Parathyroid adenoma (tissue), 2 donors: ENCODE data around the gene CAPZB.
A peak's percentile ranks its signal among the peaks of the same experiment; 100 is the strongest.

ENCODE experiments used
- H2AFZ ChIP-seq: fragments of 300-600 bp; sonication (generic); one replicate; pipeline ENCODE4 v1.7.0; 2017; ENCODE audit warnings: antibody characterized with exemption, mild to moderate bottlenecking
- H3K27ac ChIP-seq: fragments of 300-600 bp; sonication (generic); one replicate; pipeline ENCODE4 v1.7.0; 2017
- H3K27me3 ChIP-seq: fragments of 300-600 bp; sonication (generic); one replicate; pipeline ENCODE4 v1.7.0; 2017; ENCODE audit warnings: low read length; ENCODE audit not compliant: control insufficient read depth, insufficient read depth
- H3K36me3 ChIP-seq: fragments of 300-600 bp; sonication (generic); one replicate; pipeline ENCODE4 v1.7.0; 2017; ENCODE audit warnings: low read length; ENCODE audit not compliant: control insufficient read depth, insufficient read depth
- H3K4me1 ChIP-seq: fragments of 300-600 bp; sonication (generic); one replicate; pipeline ENCODE4 v1.7.0; 2017; ENCODE audit warnings: control low read depth
- H3K4me2 ChIP-seq: fragments of 300-600 bp; sonication (generic); one replicate; pipeline ENCODE4 v1.7.0; 2017; ENCODE audit warnings: low read length
- H3K4me3 ChIP-seq: fragments of 300-600 bp; sonication (generic); one replicate; pipeline ENCODE4 v1.7.0; 2017; ENCODE audit warnings: low read depth, low read length
- H3K79me2 ChIP-seq: fragments of 300-600 bp; sonication (generic); one replicate; pipeline ENCODE4 v1.7.0; 2017; ENCODE audit warnings: control low read depth
- H3K9ac ChIP-seq: fragments of 300-600 bp; sonication (generic); one replicate; pipeline ENCODE4 v1.7.0; 2017; ENCODE audit warnings: mild to moderate bottlenecking
- H3K9me3 ChIP-seq: fragments of 300-600 bp; sonication (generic); one replicate; pipeline ENCODE4 v1.7.0; 2017; ENCODE audit warnings: low read length; ENCODE audit not compliant: control insufficient read depth
- TF ChIP-seq, protein P1 (sequence below): fragments of 300-600 bp; sonication (generic); IDR thresholded peaks from one replicate; pipeline ENCODE4 v1.7.0; 2017; ENCODE audit warnings: antibody characterized with exemption, mild to moderate bottlenecking
- donor health status: primary hyperparathyroidism.

Gene CAPZB

DNA sequence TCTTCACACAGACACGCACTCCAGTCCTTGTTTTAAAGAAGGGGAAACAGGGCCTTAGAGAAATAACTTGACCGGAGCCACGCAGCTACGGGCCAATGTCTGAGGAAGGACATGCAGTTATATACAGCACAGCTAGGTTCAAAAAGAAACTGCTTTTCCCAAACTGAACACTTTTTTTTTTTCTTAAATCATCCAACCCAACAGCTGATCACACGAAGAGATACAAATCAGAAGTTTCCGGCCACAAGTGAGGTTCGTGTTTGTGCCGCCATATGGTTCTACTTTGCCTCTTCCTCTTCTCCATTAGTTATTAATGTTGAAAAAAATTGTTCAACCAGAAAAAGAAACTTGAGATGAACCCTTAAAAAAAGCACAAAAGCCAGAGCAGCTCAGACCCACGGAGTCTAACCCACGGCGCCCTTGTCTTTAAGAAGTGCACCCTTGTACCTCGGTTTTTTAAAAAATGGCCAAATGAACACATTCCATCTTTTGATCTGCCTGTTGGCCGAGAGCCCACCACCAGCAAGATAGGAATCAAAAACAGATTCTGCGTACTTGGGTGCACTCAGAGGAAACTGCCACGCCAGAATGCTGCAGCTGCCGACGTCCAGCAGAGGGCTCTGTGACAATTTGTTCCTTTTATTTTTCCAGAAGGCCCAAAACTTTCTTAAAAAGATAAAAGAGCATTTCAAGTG is 94.3 kb downstream of the CAPZB start:
- Histone ChIP-seq H3K36me3 (no peaks in the 10 kb centered on the region), H3K9ac (no peak overlapping the region), H3K27ac (peak overlapping the region; percentile 46), H3K4me3 (peak overlapping the region; percentile 43), H3K79me2 (peaks cover 45% of the 10 kb centered on the region), H3K4me1 (peaks cover 5% of the 10 kb centered on the region), H3K4me2 (peak overlapping the region; percentile 72), H3K27me3 (no peaks in the 10 kb centered on the region), H2AFZ (no peak overlapping the region), H3K9me3 (no peaks in the 10 kb centered on the region)
- TF ChIP-seq, protein P1, sequence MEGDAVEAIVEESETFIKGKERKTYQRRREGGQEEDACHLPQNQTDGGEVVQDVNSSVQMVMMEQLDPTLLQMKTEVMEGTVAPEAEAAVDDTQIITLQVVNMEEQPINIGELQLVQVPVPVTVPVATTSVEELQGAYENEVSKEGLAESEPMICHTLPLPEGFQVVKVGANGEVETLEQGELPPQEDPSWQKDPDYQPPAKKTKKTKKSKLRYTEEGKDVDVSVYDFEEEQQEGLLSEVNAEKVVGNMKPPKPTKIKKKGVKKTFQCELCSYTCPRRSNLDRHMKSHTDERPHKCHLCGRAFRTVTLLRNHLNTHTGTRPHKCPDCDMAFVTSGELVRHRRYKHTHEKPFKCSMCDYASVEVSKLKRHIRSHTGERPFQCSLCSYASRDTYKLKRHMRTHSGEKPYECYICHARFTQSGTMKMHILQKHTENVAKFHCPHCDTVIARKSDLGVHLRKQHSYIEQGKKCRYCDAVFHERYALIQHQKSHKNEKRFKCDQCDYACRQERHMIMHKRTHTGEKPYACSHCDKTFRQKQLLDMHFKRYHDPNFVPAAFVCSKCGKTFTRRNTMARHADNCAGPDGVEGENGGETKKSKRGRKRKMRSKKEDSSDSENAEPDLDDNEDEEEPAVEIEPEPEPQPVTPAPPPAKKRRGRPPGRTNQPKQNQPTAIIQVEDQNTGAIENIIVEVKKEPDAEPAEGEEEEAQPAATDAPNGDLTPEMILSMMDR, result peak; percentile 71

DNA sequence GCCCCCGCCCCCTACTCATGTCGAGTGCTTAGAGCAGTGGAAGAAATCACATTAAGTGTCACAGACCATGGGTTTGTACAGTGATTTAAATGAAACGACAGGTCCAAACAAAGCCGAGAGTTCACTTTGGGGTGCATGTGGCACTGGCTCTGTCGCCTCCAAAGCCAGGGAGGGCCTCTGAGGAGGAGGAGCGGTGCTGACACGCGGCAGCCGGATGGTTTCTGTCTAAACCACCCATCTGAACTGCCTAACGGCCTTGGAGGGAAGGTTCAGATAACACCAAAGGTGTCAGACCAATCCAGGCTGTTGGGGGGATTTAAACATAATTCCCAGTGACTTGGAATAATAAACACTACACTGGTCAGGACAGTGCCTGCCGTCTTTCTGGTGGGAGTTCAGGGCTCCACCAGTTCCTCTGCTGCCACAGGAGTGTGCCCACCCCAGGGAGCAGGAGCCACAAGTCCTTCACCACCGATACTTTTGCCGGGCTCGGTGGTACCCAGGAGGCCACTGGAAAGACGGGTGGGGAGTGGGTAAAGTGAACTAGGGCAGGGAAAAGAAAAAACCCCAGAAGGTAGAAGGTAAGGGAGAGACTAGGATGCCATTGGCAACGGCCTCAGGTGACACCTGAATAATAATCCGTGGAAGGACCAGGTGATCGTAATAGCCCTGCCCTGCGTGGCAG is 95.0 kb downstream of the CAPZB start:
- Histone ChIP-seq H3K27ac (peak overlapping the region; percentile 46), H3K9me3 (no peaks in the 10 kb centered on the region), H3K4me3 (peak overlapping the region; percentile 43), H3K27me3 (no peaks in the 10 kb centered on the region), H2AFZ (no peak overlapping the region), H3K4me2 (peak overlapping the region; percentile 72), H3K4me1 (peaks cover 5% of the 10 kb centered on the region), H3K36me3 (no peaks in the 10 kb centered on the region), H3K9ac (no peak overlapping the region), H3K79me2 (peaks cover 44% of the 10 kb centered on the region)
- TF ChIP-seq, protein P1, result no peak

DNA sequence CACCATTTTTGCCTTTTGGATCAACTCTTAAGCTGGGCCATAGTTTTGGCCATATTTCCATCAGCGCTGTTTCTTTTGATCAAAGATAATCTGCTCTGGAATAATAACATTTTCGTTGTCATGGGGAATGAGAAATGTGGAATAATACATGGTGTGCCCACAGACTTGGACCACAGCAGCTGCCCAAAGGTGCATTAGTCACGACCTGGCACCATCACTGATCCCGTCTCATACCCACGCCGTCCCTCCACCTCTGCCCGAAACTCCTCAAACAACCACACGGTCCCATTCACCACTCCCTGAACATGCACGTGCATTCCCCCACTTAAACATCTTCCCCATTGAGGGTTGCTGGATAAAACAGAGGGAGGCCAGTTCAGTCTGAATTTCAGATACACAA is 96.4 kb downstream of the CAPZB start:
- H3K4me2 ChIP-seq, result no peak overlapping the region
- no peak overlapping the region for H3K4me3 ChIP-seq
- H3K9ac ChIP-seq, result no peak overlapping the region
- no peak overlapping the region for H3K27ac ChIP-seq
- no peaks in the 10 kb centered on the region for H3K27me3 ChIP-seq
- peaks cover 38% of the 10 kb centered on the region for H3K79me2 ChIP-seq
- H3K4me1 ChIP-seq, result peaks cover 5% of the 10 kb centered on the region
- no peaks in the 10 kb centered on the region for H3K9me3 ChIP-seq
- TF ChIP-seq, protein P1, result no peak
- H2AFZ ChIP-seq, result no peak overlapping the region
- no peaks in the 10 kb centered on the region for H3K36me3 ChIP-seq

DNA sequence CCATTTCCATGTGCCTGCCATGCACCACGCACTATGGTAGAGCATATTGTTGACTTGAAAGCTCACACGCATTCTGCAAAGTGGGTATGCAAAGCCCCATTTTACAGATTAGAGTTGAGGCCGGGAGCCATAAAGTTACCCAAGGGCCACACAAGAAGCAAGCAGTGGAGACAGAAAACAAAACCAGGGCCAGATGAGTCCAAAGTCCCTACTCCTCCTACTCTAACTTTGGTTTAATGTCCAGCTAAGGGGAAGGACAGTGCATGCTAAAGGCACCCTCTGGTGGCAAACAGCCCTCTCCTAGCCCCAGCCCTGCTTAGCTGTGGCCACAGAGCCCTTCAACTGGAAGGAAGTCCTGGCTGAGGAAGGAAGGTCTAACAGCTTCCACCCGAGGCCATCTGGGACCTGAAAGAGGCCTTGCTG is 98.3 kb downstream of the CAPZB start:
- Histone ChIP-seq H3K27ac (no peak overlapping the region), H3K4me1 (peaks cover 5% of the 10 kb centered on the region), H3K9me3 (no peaks in the 10 kb centered on the region), H3K9ac (no peak overlapping the region), H3K79me2 (peaks cover 24% of the 10 kb centered on the region), H3K27me3 (no peaks in the 10 kb centered on the region), H3K4me2 (no peak overlapping the region), H2AFZ (no peak overlapping the region), H3K4me3 (no peak overlapping the region), H3K36me3 (no peaks in the 10 kb centered on the region)
- TF ChIP-seq, protein P1, result no peak
